PFSK-1 (cell line): Measurements from ENCODE around the gene CD22.

ENCODE experiments used
- FOXP2 ChIP-seq: optimal IDR thresholded peaks from 2 replicates; pipeline ENCODE3; 2011; ENCODE audit warnings: borderline replicate concordance, control low read depth, inconsistent platforms; ENCODE audit not compliant: insufficient read depth; ENCODE audit errors: extremely low read length, extremely low read depth
- REST ChIP-seq, 2 experiments: IDR thresholded peaks; 2 replicates each; pipeline versions ENCODE4 v1.6.1 to v1.8.0; 2011 to 2012; ENCODE audit warnings: low read depth in 2 of 2, low read length in 2 of 2, control low read depth in 1 of 2, inconsistent platforms in 1 of 2, mild to moderate bottlenecking in 1 of 2, moderate library complexity in 1 of 2; ENCODE audit not compliant: insufficient read depth in 1 of 2

GRCh38 chr19:35295792-35296462, 33.1 kb upstream of the CD22 start:
- no peak for TF ChIP-seq FOXP2
- no peak for TF ChIP-seq REST (IDR thresholded peaks at IDR 0.05; ENCODE audit: insufficient read depth in 1 of 2, low read depth in 2 of 2, low read length in 2 of 2)
